Nasal cavity respiratory epithelium epithelial cell of viscerocranial mucosa (primary cell): ENCODE results near the gene PARP3. TPM values are rescaled to one million over a fixed set of nuclear protein-coding genes. Genes with fewer than 3 reads are reported as not detected.

Experiments used
- total RNA-seq: library from RNA; depleted of rRNA; stranded (reverse); fragments of >200 nt; gene quantifications from 2 replicates; pipeline ENCODE4 v1.2.3, GENCODE V29; 2014

PARP3 gene
- 3.1 and 13.2 TPM in 2 replicates for total RNA-seq

DNA sequence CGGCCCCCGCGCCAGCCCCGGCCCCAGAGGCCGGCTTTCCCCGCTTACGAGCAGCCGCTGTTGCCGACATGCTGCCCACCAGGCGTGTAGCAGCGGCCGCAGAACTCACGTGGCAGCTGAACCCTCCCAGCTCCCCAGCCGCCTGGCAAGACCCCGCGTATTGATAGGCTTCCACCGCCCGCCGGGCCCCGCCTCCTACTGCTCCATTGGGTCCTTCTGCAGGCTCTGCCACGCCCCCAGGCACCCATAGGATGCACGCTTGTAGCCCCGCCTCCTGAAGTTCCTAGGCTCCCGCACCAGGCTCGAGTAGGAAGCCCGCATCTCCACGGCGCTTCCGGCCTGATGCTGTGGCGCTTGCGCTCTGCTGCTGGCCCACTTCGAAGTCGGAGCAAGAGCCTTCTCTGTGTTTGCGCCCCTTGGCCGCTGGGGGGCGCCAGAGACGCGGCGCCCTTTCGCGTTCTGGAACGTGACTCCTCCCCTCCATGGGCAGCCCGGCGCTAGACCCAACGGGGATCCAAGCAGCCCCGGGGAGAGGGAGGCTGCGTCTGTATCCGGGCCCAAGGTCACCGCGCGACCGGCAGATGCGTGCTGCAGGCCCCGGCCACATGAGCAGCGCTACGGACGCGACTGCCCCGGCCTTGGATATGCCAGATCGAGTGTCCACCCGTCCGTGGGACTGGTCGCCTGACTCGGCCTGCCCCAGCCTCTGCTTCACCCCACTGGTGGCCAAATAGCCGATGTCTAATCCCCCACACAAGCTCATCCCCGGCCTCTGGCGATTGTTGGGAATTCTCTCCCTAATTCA lies at the start of gene PARP3, which contains the start of gene RRP9:
PARP3 (plus strand) TSS at position 566 of the 805 bp plus-strand sequence. CDS start 993 bp downstream, outside the sequence.
RRP9 (minus strand) TSS at position 107 of the 805 bp plus-strand sequence; CDS start at position 70, 37 bp downstream.

GRCh38 chr3:51955175-51955892 lies 13.2 kb downstream of the PARP3 start, which contains the start of gene GPR62:
TSS of gene GPR62 (plus strand) at chr3:51955381. CDS start at chr3:51955653, 272 bp downstream.

GRCh38 chr3:51967384-51968169 lies 25.4 kb downstream of the PARP3 start, which contains the start of gene PCBP4:
TSS of gene PCBP4 (minus strand) at chr3:51967454. CDS start at chr3:51961240, 6,214 bp downstream.

DNA sequence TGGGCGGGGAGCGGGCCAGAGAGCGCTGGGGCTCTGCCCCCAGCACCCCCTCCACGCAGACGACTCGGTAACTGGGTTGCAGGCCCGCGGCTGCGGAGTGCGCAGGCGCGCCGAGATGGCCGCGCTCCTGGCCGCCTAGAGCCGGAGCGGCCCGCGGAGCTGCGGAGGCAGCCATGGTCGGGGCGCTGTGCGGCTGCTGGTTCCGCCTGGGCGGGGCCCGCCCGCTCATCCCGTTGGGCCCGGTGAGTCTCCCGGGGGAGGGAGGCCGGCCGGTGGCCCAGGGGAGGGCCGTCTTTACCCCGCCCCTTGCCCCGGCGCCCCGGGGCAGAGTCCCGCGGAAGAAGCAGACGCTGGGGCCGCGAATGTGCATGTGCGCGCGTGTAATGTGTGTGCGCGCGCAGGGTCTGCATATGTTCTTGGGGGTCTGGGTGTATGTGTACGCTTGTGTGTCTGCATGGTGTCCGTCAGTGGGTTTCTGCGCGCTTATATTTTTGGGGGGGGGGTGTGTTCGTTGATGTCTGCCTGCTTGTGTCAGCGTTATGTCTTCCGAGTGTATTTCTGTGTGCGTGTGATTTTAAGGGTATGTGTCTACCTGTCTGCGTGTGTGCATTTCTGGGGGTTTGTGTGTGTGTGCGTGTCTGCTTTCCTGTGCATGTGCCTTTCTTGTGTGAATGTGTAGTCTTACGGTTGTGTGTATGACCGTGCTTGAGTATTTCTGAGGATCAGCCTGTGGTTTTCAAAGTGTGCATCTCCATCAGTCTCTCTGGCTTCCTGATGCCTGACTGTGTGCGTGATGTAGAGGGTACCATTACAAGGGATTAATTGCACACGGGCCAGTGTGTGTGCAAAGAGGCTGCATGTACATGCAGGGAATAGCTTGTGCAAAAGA lies 33.0 kb downstream of the PARP3 start, which contains the start of gene ABHD14A:
ABHD14A (plus strand) TSS at position 102 of the 889 bp plus-strand sequence; CDS start at position 174, 72 bp downstream.

GRCh38 chr3:51982838-51983577 lies 40.8 kb downstream of the PARP3 start, which contains the start of gene ACY1:
TSS of gene ACY1 (plus strand) at chr3:51983535. CDS start at chr3:51984065, 530 bp downstream.

DNA sequence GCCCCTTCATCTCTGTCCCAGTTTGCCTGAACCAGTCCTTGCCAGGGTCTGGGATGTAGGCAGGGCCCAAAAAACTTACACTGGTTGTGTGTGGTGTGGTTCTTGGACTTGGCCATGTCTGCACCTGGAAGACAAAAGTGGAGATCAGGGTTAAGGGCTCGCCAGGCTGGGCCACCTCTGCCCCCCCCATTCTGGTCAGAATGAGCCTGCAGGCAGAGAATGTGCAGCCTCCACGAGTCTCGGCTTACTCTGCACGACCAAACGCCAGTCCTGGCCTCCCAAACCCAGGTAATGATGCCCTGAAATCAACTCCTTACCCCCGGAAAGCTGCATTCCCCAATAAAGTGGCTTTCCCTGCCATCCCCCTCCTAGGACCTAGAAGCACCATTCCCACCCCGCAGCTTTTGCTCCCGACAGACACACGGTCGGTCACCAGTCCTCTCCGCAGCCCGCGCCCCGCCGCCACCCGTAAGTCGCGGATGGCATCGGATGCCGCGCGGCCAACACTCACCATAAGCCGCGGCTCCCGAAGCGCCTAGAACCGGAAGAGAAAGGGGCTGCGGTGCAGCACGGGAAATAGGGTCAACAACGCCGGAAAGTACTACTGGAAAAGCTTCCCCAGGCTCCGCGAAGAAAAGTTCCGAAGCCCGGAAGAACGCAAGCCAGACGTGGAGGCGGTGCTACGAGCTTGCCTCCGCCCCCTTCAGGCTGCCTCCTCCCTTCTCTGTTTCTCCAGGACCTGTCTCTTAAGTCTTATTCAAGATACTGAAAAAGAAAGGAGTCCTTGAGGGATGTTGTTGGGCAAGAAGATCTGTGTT lies 53.4 kb downstream of the PARP3 start, which contains the start of gene RPL29:
RPL29 (minus strand) TSS at position 550 of the 818 bp plus-strand sequence; CDS start at position 116, 434 bp downstream.

Other genes starting within 250 kb of the PARP3 start
- under 0.01 TPM in 2 replicates for gene GRM2, start 235.3 kb upstream of the PARP3 start, total RNA-seq
- not detected in 2 replicates for gene IQCF6, start 163.1 kb upstream of the PARP3 start, total RNA-seq
- not detected in 2 replicates for gene IQCF2, start 80.7 kb upstream of the PARP3 start, total RNA-seq
- not detected in 2 replicates for gene IQCF5, start 66.8 kb upstream of the PARP3 start, total RNA-seq
- 0.14 TPM in 1 of 2 replicates, not detected in the other for gene IQCF1, start 39.0 kb upstream of the PARP3 start, total RNA-seq
- gene RRP9, start 459 bp upstream of the PARP3 start, total RNA-seq = 38.3 and 40.7 TPM in 2 replicates
- gene GPR62, start 13.0 kb downstream of the PARP3 start, total RNA-seq = under 0.01 TPM in 1 of 2 replicates, not detected in the other
- 10.3 and 14.7 TPM in 2 replicates for gene PCBP4, start 25.1 kb downstream of the PARP3 start, total RNA-seq
- gene ABHD14B, start 31.7 kb downstream of the PARP3 start, total RNA-seq = 16.4 and 27.0 TPM in 2 replicates
- gene ABHD14A, start 32.7 kb downstream of the PARP3 start, total RNA-seq = 1.7 and 2.5 TPM in 2 replicates
- 56.2 and 72.1 TPM in 2 replicates for gene ACY1, start 41.2 kb downstream of the PARP3 start, total RNA-seq
- 839 and 989 TPM in 2 replicates for gene RPL29, start 53.5 kb downstream of the PARP3 start, total RNA-seq
- 53.3 and 110 TPM in 2 replicates for gene DUSP7, start 114.2 kb downstream of the PARP3 start, total RNA-seq
- 2.3 and 2.4 TPM in 2 replicates for gene POC1A, start 212.1 kb downstream of the PARP3 start, total RNA-seq